ENCODE results near the gene LRRC56. TPM values are rescaled to one million over a fixed set of nuclear protein-coding genes. Genes with fewer than 3 reads are reported as not detected.

The LRRC56 gene
- total and polyA plus RNA-seq, 2 donors (not counting 1 experiment from before 2014, with no cell fraction given) = 0.28 to 1.3 TPM

GRCh38 chr11:526192-526591, 11.1 kb upstream of the LRRC56 start:
- H3K9me3 ChIP-seq (ENCODE audit: control insufficient read depth, insufficient read depth, low read depth, low read length) = no peaks in the 10 kb centered on the region
- no peaks in the 10 kb centered on the region for H3K79me2 ChIP-seq (ENCODE audit: control insufficient read depth, insufficient read depth, low read length)
- no peaks in the 10 kb centered on the region for H4K20me1 ChIP-seq (ENCODE audit: control insufficient read depth, extremely low read depth, insufficient read depth, low read length)
- H3K4me3 ChIP-seq (replicated peaks in 1 of 4; ENCODE audit: control extremely low read depth in 1 of 4, insufficient read depth in 1 of 4, low read depth in 3 of 4, low read length in 4 of 4) = no peak overlapping the region
- no peaks in the 10 kb centered on the region for H3K27me3 ChIP-seq (ENCODE audit: control insufficient read depth, insufficient read depth, low read length)
- no peak overlapping the region for H3K27ac ChIP-seq (ENCODE audit: insufficient read depth, low read length)
- peaks cover 1% of the 10 kb centered on the region for H3K36me3 ChIP-seq (ENCODE audit: control insufficient read depth, insufficient read depth, low read length)
- no peaks in the 10 kb centered on the region for H3K4me1 ChIP-seq (ENCODE audit: control insufficient read depth, extremely low read depth, insufficient read depth, low read length)
- TF ChIP-seq CTCF (conservative IDR thresholded peaks at IDR 0.05 in 1 of 2, IDR thresholded peaks at IDR 0.05 in 1 of 2; ENCODE audit: low read depth in 1 of 2, low read length in 2 of 2) (no peak), EZH2 (IDR thresholded peaks at IDR 0.05; ENCODE audit: low read length, missing control alignments) (no peak)
- H2AFZ ChIP-seq (ENCODE audit: low read length) = no peak overlapping the region
- H3K4me2 ChIP-seq (ENCODE audit: extremely low read depth, insufficient read depth, low read length) = no peak overlapping the region
- no peak for DNase-seq (ENCODE audit: low read depth in 2 of 2)
- no peak overlapping the region for H3K9ac ChIP-seq (ENCODE audit: insufficient read depth, low read length)

GRCh38 chr11:528166-528814, 9.0 kb upstream of the LRRC56 start:
- Histone ChIP-seq H2AFZ (ENCODE audit: low read length) (no peak overlapping the region), H3K9me3 (ENCODE audit: control insufficient read depth, insufficient read depth, low read depth, low read length) (no peaks in the 10 kb centered on the region), H4K20me1 (ENCODE audit: control insufficient read depth, extremely low read depth, insufficient read depth, low read length) (no peaks in the 10 kb centered on the region), H3K79me2 (ENCODE audit: control insufficient read depth, insufficient read depth, low read length) (no peaks in the 10 kb centered on the region), H3K27ac (ENCODE audit: insufficient read depth, low read length) (no peak overlapping the region), H3K36me3 (ENCODE audit: control insufficient read depth, insufficient read depth, low read length) (peaks cover 11% of the 10 kb centered on the region), H3K4me2 (ENCODE audit: extremely low read depth, insufficient read depth, low read length) (no peak overlapping the region), H3K4me3 (replicated peaks in 1 of 4; ENCODE audit: control extremely low read depth in 1 of 4, insufficient read depth in 1 of 4, low read depth in 3 of 4, low read length in 4 of 4) (no peak overlapping the region), H3K9ac (ENCODE audit: insufficient read depth, low read length) (no peak overlapping the region), H3K27me3 (ENCODE audit: control insufficient read depth, insufficient read depth, low read length) (no peaks in the 10 kb centered on the region), H3K4me1 (ENCODE audit: control insufficient read depth, extremely low read depth, insufficient read depth, low read length) (no peaks in the 10 kb centered on the region)
- DNase-seq (ENCODE audit: low read depth in 2 of 2) = no peak
- no peak for TF ChIP-seq EZH2 (IDR thresholded peaks at IDR 0.05; ENCODE audit: low read length, missing control alignments)
- no peak for TF ChIP-seq CTCF (conservative IDR thresholded peaks at IDR 0.05 in 1 of 2, IDR thresholded peaks at IDR 0.05 in 1 of 2; ENCODE audit: low read depth in 1 of 2, low read length in 2 of 2)

- TF ChIP-seq EZH2 (IDR thresholded peaks at IDR 0.05; ENCODE audit: low read length, missing control alignments) = no peak
- no peak for TF ChIP-seq CTCF (conservative IDR thresholded peaks at IDR 0.05 in 1 of 2, IDR thresholded peaks at IDR 0.05 in 1 of 2; ENCODE audit: low read depth in 1 of 2, low read length in 2 of 2)
- H3K9ac ChIP-seq (ENCODE audit: insufficient read depth, low read length) = no peak overlapping the region
- peaks cover 15% of the 10 kb centered on the region for H3K36me3 ChIP-seq (ENCODE audit: control insufficient read depth, insufficient read depth, low read length)
- H3K27me3 ChIP-seq (ENCODE audit: control insufficient read depth, insufficient read depth, low read length) = no peaks in the 10 kb centered on the region
- H4K20me1 ChIP-seq (ENCODE audit: control insufficient read depth, extremely low read depth, insufficient read depth, low read length) = no peaks in the 10 kb centered on the region
- no peaks in the 10 kb centered on the region for H3K4me1 ChIP-seq (ENCODE audit: control insufficient read depth, extremely low read depth, insufficient read depth, low read length)
- DNase-seq (ENCODE audit: low read depth in 2 of 2) = no peak
- H2AFZ ChIP-seq (ENCODE audit: low read length) = no peak overlapping the region
- no peaks in the 10 kb centered on the region for H3K9me3 ChIP-seq (ENCODE audit: control insufficient read depth, insufficient read depth, low read depth, low read length)
- no peak overlapping the region for H3K27ac ChIP-seq (ENCODE audit: insufficient read depth, low read length)
- no peak overlapping the region for H3K4me2 ChIP-seq (ENCODE audit: extremely low read depth, insufficient read depth, low read length)
- H3K4me3 ChIP-seq (replicated peaks in 1 of 4; ENCODE audit: control extremely low read depth in 1 of 4, insufficient read depth in 1 of 4, low read depth in 3 of 4, low read length in 4 of 4) = no peak overlapping the region
- H3K79me2 ChIP-seq (ENCODE audit: control insufficient read depth, insufficient read depth, low read length) = peaks cover 5% of the 10 kb centered on the region
These were observed 8.3 kb upstream of the LRRC56 start for GRCh38 chr11:528815-529727.

Data from fibroblast of lung (primary cell).